CD4-positive, alpha-beta T cell treated with Interleukin-6 at 100 ng/mL for 8 hours (primary cell): ENCODE data around the gene IL1R2.

Experiments used
- DNase-seq: peaks from one replicate; pipeline ENCODE4 v3.0.0-alpha.2; 2020; ENCODE audit warnings: mixed read lengths, low spot score

The IL1R2 gene, protein sequence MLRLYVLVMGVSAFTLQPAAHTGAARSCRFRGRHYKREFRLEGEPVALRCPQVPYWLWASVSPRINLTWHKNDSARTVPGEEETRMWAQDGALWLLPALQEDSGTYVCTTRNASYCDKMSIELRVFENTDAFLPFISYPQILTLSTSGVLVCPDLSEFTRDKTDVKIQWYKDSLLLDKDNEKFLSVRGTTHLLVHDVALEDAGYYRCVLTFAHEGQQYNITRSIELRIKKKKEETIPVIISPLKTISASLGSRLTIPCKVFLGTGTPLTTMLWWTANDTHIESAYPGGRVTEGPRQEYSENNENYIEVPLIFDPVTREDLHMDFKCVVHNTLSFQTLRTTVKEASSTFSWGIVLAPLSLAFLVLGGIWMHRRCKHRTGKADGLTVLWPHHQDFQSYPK

DNA sequence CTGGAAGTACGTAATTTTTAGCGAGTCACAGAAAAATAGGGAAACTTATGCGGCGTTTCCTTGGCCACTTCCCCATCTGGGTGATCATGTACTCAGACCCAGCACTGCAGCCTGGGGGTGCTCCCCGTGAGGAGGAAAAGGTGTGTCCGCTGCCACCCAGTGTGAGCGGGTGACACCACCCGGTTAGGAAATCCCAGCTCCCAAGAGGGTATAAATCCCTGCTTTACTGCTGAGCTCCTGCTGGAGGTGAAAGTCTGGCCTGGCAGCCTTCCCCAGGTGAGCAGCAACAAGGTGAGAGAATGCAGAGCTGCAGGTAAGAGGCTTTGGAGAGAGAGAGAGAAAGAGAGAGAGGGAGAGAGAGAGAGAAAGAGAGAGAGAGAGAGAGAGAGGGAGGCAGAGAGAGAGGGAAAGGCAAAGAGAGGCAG, at the start of gene IL1R2:
Gene IL1R2, plus strand, starts transcription at position 240 of the 425 bp plus-strand sequence. CDS start 16,616 bp downstream, outside the sequence.
- DNase-seq: no peak

DNA sequence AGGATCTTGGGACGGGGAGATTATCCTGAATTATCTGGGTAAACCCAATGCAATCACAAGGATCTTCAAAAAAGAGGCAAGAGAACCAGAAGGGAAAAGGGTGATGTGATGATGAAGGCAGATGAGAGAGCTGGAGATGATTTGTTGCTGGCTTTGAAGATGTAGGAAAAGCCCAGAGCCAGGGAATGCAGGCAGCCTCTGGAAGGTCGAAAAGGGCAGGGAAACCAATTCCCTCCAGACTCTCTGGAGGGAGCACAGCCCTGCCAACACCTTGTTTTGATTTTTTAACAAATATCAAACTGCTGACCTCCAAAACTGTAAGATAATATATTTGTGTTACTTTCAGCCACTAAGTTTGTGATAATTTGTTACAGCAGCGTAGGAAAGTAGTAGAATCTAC, 48.9 kb upstream of the IL1R2 start:
- no peak for DNase-seq

DNA sequence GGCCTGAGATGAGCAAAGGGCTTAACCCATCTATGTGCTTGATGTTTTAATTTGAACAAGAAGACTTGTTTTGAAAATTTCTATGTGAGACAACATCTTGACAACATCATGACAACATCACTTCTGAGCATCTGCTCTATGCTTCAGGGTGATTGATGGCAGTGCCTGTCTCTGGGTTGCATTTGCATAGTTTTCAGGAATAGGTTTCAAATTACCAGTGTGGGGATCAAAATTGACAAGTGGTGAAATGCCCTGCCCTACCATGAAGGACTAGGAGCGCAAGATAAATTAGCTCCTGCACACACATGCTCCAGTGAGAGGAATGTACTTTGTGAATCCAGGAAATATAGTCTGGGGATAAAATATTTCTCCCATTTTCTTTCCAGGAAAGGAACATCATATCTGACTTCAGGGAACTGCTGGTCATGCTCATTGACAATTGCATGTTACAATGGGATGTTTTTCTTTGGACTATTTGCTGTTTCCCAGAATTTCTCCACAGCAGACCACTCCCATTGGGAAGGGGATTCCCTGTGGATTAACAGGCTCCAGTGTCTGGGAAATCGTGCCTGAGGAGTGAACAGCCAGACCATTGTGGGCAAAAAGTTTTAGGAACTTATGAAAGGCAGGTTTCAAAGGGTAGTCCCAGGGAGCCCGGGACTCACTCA, 45.3 kb upstream of the IL1R2 start:
- DNase-seq: no peak

DNA sequence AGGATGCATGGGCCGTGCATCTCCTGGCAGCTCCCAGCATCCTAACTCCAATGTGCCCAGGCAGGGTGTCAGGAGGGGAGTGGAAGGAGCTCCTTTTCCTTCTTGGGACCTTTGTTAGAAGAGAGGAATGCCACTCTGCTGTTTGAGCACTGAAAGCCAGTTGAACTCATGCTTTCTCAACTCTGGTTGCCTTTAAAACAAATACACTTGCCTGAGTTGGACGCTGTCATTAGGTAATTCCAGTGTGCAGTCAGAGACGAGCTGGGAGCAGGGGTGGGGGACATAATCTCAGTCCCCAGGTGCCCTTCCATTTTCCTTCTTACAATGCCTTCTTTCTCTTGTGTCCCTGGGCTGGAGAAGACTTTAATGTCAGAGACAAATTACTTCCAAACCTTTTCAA, 44.4 kb upstream of the IL1R2 start:
- DNase-seq: no peak

DNA sequence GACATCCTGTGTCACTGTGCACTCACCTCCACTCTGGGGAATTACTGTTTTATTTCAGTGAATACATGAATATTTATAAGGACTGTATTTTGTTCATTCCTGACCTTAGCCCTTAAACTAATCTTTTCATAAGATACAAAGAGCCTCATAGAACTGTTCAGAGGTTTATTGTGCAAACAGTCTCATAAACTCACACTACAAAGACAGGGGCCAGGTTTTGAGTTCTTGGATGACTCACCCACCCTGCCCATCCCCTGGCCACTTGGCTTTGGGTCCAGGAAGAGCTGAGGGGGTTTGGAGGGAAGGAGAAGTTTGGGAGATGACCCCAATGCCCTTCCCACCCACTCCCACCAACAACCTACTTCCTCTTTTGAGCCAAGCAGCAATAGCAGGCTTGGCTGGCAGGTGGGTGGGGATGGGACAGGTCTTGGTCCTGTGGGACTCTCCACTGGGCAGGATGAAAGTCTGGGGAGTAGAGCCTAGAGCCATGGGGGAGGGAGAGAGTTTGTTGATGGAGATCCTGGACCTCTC, 43.1 kb upstream of the IL1R2 start:
- no peak for DNase-seq

DNA sequence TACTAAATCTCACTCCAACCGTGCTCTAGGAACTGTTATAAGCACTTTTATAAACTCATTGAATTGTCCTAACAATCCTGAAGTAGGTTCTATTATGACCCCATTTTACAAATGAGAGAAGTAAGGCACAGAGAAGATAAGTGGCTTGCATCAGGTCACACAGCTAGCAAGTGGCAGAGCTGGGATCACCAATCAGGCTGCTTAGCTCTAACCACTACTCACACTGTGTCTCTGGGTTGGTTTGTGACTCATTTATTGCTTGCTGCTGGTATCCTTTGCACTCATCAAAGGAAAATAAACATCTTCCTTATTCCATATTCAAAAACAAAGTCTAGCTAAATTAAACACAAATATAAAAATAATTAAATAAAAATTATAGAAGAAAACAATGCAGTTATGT, 42.5 kb upstream of the IL1R2 start:
- DNase-seq: no peak

DNA sequence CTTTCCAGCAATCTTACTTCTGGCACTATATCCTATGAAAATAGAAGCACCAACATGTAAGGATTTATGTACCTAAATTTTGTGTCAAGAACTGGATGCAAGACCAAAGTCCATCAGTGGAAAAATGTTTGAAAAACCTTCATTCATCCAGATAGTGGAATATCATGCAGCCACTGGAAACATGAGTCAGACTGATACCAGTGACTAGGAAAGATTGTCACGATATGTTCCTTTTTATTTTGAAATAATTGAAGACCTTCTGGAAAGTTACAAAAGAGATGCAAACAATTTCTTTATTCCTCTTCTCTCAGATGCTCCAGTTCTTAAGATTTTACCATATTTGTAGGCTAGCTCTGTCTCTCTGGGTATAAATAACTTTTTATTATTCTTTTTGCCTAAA, 40.5 kb upstream of the IL1R2 start:
- DNase-seq: no peak

DNA sequence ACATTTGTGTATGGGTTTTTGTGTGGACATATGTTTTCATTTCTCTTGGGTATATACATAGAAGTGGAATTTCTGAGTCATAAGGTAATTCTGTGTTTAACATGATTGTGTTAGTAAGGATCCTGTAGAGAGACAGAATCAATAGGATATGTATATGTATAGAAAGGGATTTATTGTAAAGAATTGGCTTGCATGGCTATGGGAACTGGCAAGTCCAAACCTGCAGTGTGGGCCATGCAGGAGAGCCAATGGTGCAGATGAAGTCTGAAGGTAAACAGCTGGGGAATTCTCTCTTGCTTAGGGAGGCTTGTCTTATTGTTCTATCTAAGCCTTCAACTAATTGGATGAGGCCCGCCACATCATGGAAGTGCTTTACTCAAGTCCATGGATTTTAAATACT, 39.2 kb upstream of the IL1R2 start:
- no peak for DNase-seq

DNA sequence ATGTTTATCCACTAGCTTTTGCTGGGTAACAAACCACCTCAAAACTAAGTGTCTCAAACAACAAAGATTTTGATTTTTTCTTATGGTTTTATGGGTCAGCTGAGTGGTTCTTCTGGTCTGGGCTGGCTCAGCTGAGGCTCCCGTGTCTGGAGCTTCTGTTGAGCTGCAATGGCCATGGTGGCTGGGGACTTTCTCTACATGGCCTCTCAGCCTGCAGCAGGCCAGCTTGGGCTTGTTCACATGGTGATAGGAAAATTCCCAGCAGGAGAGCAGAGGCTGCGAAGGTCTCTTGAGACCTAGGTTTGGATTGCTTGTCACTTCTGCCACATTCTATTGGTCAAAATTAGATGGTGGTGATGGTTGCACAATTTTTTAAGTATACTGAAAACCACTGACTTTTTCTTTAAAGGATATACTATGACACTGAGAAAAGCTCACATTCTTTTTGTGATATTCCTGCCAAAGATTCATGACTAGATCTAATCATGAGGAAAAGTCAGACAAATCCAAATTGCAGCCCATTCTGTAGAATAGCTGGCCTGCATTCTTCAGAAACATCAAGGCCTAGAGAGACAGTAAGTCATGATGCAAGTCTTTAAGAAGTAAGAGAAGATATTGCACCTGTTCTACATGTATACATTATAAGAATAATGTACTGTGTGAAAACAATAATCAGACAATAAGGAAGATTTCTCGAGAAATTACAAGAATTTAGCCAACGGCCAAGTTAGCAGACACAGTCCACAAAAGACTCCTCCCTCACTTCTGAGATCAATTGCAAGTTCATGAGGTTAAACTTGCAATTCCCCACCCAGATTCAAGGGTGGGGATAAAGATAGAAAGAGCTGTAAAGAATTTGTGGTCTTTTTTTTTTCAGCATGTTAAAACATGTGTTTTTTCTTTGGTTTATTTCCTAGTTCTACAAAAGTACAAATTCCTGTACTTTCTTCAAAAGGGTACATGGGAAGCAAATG, 35.0 kb upstream of the IL1R2 start:
- DNase-seq: no peak

DNA sequence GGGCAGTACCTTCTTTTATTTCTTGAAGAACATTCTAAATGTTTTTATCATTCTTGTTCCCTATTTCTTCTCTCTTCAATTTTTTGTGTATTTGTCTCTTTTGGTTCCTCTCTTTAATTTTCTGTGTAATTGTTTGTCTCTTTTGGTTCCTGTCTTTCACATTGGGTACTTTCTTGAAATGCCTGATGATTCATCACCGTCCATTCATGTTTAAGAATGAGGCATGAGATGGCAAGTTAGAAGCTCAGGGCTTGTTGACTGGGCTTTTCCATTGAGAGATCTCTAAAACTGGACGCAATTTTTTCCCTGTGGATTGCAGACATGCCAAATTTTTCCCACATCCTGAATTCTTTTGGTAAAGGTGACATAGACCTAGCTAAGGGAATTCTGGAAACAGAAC, 33.7 kb upstream of the IL1R2 start:
- DNase-seq: no peak

DNA sequence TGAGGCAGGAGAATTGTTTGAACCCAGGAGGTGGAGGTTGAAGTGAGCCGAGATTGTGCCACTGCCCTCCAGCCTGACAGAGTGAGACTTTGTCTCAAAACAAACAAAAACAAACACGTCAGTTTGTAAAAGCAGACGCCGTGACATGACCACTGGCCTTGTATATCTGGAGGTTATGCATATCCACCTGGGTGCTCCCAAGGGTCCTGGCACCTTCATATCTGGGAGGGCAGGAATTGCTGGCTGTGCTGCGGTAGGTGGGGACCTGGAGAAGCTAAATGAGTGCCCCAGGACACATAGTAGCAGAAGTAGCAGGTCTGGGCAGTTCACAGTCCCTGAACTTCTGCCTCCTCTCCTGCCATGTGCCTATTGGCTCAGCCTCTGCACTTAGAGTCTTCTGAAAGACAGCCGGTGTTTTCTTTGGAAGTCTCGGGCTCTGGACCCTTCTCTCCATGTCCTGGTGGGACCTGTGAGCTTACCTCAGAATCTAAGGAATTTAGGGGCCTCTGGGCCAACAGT, 30.9 kb upstream of the IL1R2 start:
- DNase-seq: no peak

DNA sequence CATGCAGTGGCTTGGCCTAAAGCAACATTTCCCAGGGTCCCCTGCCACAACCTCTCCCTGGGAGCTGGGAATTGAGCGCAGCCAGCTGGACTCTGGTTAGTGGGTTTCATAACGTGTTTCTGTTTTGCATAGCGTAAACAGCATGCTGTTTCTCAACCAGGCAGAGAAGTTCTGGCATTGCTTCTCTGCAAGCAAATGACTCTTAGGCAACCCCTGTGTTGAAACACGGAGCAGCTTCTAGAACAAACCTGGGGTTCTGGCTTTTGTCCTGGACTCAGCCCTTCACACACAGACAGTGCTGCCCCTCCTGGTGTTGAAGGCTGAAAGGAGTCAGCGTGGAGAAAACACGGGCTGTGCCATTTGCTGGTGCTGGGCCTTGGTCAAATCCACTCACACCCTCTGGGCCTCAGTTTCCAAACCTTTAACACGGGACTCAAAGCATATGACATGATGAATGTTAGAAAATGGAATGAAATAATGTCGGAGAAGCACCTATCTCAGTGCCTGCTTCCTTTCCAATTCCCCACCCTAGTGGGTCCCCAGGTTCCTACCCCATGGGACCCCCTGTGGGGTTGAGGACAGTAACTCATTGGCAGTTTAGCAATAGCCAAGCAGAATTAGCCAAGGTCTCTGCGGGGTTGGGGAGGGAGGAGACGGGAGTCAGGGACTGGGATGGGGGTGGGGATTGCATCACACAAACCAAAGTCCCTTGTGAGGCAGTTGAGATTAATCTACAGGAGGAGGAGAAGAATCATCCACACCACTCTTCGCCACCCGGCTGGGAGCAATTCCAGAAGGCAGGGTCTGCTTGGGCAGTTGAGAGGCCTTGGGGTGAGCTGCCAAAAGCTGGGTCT, 30.2 kb upstream of the IL1R2 start:
- DNase-seq: no peak

DNA sequence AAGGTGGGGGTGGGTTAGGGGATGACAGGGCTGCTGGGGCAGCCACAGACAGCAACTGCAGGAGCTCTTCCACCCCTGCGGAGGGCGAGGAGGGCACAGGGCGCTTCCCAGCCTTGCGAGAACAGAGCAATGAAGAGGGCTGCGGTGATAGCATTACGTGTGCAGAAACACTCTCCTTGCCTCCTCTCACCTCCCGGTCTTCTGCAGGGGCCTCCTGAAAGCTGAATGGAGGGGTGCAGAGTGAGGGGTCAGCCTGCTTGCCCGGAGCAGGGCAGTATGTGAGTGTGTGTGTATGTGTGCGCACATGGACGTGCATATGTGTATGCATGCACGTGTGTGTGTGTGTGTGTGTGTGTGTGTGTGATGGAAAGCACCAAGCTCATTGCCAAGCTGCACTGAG, 29.5 kb upstream of the IL1R2 start:
- no peak for DNase-seq

DNA sequence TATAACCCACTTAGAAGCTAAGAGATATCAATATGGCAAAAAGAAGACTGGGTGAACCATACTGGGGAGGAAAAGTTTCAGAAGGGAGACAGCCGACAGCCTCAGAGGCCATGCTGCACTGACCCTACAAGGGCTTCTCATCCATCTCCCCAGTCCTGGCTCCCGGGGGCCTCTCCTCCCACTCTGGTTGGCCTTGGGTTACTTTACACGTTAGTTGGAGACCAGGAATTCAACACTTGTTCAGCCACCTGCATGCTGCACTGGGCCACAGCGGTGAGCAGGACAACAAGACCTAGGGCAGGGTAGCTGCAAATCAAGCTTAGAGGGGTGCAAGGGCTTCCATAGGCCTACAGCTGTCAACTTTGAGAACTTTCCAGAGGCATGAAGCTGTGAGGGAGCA, 28.6 kb upstream of the IL1R2 start:
- no peak for DNase-seq

DNA sequence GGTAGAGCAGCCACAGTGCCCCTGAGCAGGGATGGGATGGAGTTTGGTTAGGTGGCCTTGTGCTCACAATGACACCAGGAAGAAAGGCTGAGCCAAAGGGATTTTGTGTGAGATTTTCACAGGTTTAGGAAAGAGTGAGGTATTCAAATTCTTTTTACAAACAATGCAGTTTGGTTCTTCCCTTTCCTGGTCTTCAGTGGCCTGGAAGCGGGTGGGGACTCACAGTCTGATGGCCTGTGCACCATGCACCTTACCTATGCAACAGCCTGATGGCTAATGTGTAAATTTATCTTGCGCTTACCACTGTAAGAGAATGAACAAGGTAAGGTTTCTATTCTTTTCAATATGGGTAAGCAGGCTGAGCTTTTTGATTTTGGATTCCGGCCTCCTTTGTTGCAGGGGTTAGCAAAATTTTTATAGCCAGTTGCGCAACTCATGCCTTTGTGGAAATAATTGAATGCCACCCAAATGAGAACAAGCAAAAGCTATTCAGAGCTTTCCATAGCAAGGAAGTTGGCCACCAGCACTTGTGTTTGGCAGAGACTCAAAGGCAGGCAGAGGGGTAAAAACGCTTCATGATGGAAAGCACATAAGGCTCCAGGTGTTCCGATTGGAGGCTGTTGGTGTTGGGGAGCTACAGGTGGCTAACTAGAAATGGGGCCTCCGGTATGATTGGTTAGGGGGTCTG, 23.8 kb upstream of the IL1R2 start:
- no peak for DNase-seq

DNA sequence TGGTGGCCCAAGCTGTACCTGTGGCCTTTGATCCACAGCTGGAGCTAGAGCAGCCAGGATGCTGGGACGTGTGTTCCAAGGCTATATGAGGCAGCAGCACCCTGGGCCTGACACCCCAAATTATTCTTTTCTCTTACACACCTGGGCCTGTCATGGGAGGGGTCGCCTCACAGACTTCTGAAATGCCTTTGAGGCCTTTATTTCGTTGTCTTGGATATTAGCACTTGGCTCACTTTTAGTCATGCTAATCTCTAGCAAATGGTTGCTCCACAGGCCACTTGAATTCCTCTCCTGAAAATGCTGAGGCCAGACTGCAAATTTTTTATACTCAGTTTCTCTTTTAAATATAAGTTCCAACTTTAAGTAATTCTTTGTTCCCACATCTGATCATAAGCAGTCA, 22.0 kb upstream of the IL1R2 start:
- DNase-seq: no peak

DNA sequence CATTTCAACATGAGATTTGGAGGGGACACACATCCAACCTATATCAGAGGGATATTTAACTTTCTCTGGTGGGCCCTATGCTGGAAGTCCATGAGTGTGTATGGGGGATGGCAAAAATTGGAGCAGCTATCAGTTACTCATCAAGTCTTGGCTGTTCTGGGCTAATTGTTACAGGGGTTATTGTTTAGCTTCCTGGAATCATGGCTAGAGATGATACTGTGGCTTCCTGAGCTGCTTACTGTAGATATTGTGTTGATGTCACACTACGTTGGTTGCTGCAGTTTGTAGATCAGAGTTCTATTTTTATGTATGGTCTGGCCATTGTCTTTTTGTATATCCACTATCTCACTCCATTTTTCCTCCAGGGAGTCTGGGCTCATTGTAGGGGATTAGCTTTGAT, 20.9 kb upstream of the IL1R2 start:
- DNase-seq: no peak

DNA sequence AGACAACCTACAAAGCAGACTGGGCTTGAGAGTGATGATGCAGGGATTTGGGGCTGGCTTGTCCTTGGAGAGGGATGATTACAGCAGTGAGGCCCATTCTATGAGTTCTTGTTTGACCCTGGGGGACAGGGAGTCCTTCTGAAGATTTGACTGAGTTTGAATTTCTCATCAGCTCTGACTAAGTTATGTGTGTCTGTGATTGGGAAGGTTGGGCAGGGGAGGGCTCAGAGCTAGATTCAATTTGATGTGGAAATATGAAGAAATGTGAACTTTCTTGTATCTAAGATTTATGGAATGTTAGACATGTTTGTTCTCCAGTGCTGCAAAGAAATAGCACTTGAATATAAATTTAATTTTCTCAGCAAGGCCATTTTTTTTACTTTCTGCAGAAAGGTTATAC, 19.9 kb upstream of the IL1R2 start:
- no peak for DNase-seq

DNA sequence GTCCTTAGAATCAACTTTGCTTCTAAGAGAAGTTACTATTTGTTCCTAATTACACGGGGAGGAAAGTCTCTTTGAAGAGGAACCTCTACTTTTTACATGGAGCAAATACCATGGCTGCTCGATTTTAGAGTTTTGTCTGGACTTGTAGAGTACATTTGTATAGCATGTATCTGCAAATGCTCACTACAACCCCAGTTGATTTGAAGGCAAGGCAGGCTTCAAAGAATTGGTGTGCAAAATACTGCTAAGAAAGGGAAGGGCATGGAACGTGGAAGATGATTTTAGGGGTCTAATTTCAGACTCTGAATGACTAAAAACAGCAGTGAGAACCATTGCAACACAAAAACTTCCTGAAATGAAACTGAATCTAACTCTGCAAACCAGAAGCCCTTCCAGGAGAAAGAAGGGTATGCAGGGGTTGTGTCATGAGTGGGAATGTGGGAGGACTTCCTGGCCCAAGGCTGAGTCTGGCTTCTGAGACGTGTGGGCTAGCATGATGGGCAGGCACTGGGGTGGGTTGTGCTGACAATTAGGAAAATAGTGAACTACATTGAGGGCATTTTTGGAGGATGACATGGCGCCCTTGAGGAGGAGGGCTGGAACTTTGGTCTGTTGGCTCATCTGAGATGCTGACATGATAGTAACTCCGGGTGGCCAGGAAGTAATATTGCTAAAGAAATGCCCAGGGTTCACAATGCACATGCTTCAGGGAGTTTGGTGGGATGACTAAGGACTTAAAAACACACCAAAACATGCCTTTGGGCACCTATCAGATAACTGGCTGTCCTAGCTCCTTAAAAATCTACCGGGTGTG, 18.9 kb upstream of the IL1R2 start:
- DNase-seq: no peak

DNA sequence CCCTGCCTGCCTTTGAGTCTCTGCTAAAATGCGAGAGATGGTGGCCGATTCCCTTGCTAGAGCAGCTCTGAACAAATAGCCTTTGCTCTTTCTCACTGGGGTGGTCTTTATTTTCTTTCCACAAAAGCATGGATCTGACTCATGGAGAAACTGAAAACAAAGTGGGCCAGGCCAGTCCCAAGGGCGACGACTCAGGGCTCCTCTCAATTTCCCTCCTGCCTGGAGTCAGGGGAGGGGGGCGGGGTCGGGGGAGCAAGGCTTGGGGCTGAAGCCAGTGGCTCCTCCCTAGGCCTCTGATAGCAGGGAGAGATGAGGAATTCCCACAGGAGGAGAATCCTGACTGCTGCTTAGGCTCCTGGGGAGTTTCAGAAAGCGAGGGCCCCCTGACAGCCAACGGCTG, 17.1 kb upstream of the IL1R2 start:
- no peak for DNase-seq
